ES-I3 (cell line): Measurements from ENCODE around the gene PBX4.
A peak's percentile ranks its signal among the peaks of the same experiment; 100 is the strongest.

Experiments used
- H3K36me3 ChIP-seq: 2 replicates; pipeline ENCODE4 v1.6.1; 2013; ENCODE audit warnings: mild to moderate bottlenecking, low read length, control low read depth, moderate library complexity; ENCODE audit not compliant: insufficient read depth
- H3K4me1 ChIP-seq: 2 replicates; pipeline ENCODE4 v1.6.1; 2013; ENCODE audit warnings: mild to moderate bottlenecking, control low read depth, low read length; ENCODE audit not compliant: insufficient read depth
- H3K9ac ChIP-seq: 2 replicates; pipeline ENCODE4 v1.6.1; 2013; ENCODE audit warnings: low read depth, mild to moderate bottlenecking, low read length, moderate library complexity
- H3K9me3 ChIP-seq: 2 replicates; pipeline ENCODE4 v1.6.1; 2013; ENCODE audit warnings: mild to moderate bottlenecking, low read length, moderate library complexity; ENCODE audit not compliant: control insufficient read depth, insufficient read depth

PBX4 gene

GRCh38 chr19:19637523-19638251 is 19.2 kb upstream of the PBX4 start:
- Histone ChIP-seq H3K36me3 (peaks cover 7% of the 10 kb centered on the region; the same call in 1 of the 2 replicates), H3K4me1 (no peaks in the 10 kb centered on the region; the same call in 1 of the 2 replicates), H3K9me3 (no peaks in the 10 kb centered on the region), H3K9ac (peak overlapping the region; percentile 26; the same call in 1 of the 2 replicates)

DNA sequence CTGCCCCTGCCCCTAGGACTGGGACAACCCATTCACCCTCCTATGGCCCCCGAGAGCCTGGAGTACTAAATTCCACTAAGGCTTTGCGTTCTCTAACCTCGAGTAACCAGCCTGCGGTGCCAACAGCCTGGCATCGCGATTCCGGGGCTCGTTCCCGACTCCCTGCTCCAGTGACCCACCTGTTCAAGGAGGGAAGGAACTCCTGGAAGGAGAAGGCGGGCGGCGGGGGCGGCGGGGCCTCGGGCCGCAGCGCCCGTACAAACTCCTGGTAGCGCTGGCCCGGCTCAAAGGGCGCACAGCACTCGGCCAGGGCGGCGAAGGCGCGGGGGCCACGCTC is 18.7 kb upstream of the PBX4 start:
- no peaks in the 10 kb centered on the region for H3K9me3 ChIP-seq
- H3K9ac ChIP-seq = no peak overlapping the region; the same call in 1 of the 2 replicates
- H3K36me3 ChIP-seq = peaks cover 7% of the 10 kb centered on the region; the same call in 1 of the 2 replicates
- H3K4me1 ChIP-seq = no peaks in the 10 kb centered on the region

- Histone ChIP-seq H3K36me3 (peaks cover 7% of the 10 kb centered on the region; the same call in 1 of the 2 replicates), H3K4me1 (no peaks in the 10 kb centered on the region), H3K9ac (no peak overlapping the region), H3K9me3 (no peaks in the 10 kb centered on the region)
These were observed 18.2 kb upstream of the PBX4 start for GRCh38 chr19:19636573-19637185.

DNA sequence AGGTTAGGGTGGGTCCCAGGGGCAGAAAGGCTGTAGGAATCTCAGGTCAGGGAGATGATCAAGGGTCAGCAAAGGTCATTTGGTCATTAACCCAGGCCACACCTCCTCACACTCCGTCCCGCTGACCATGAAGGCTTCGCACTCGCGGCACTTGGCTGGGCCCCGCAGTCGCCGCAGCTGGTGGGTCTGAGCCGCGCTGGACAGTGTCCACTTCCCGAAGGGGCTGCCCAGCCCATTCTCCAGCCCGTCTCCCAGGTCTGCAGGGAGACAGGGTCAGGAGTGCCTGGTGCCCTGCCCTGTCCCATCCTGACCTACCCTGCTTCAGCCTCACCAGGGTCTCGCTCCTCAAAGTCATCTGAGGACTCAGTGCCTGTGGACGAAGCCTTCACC is 16.8 kb upstream of the PBX4 start:
- Histone ChIP-seq H3K36me3 (peaks cover 7% of the 10 kb centered on the region; the same call in 1 of the 2 replicates), H3K9ac (no peak overlapping the region), H3K9me3 (no peaks in the 10 kb centered on the region), H3K4me1 (no peaks in the 10 kb centered on the region)

DNA sequence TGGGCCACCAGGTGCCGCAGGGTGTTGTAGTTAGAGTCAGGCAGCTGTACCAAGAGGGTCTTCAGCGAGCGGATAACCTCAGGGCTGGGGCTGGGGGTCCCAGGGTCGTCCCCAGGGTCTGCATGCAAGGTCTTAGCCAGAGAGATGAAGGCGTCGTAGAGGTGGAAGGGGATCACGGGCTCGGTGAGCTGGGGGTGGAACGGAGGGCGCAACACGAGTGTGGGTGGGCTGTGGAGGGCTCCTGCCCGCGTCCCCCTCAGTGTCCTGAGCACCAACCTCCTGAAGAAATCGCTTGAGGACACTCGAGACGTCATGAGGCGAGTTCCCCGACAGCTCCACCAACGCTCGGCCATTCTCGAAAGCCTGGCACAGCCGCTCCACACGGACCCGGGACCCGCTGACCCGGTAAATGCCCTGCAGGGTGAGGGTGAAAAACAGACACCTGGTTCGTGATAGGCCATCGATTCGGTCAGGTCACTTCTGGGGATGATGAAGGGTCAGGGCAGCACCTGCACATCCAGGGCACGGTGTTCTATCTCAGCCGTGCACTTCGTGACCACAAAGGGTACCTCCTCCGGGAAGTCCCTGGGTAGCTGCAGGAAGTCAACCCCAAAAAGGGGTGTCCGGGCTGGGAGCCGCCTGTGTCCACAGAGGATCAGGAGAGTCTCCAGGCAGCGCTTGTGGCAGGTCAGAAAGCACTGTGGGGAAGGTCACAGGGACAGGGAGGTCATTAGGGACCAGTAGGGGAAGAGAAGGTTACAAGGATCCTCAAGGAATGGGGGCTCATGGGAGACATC is 16.2 kb upstream of the PBX4 start:
- H3K9me3 ChIP-seq = no peaks in the 10 kb centered on the region
- H3K9ac ChIP-seq = no peak overlapping the region
- no peaks in the 10 kb centered on the region for H3K4me1 ChIP-seq
- peaks cover 7% of the 10 kb centered on the region; the same call in 1 of the 2 replicates for H3K36me3 ChIP-seq

DNA sequence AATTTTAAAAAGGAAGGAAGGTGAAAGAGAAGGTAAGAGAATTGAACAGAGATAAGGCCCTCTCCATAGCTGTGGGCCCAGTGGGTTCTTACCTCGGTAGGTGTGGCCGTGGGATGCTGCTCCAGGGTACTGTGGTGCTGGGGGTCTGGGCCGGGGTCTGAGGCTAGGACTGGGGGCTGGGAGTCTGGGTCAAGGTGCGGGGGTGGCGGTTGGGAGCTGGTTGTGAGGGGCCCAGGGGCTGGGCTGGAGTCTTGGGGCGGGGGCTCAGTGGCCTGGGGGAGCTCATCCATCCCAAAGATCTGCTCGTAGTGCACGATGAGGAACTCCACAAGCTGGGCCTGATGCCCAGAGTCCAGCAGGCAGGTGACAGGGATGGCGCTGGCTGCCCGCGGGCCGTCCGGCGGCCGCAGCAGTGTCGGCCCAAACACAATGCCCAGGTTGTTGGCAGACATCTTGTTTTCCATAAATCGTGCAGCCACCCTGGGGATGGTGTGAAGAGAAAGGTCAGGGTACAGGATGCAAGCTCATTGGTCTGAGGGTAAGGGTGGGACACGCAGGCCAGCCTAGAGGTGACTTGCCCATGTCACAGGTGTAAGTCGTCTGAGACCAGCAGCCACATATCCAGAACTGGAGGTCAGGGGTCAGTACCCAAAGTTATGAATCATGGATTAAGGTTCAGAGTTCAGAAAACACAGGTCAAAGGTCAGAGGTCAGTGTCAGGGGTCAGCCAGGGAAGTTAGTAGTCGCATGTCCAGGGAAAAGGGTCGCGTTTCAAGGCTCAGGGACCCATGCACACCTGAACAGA is 15.4 kb upstream of the PBX4 start:
- no peaks in the 10 kb centered on the region for H3K9me3 ChIP-seq
- peaks cover 7% of the 10 kb centered on the region; the same call in 1 of the 2 replicates for H3K36me3 ChIP-seq
- H3K9ac ChIP-seq = no peak overlapping the region
- H3K4me1 ChIP-seq = no peaks in the 10 kb centered on the region

GRCh38 chr19:19632661-19633060 is 14.2 kb upstream of the PBX4 start:
- H3K9ac ChIP-seq = no peak overlapping the region
- peaks cover 7% of the 10 kb centered on the region; the same call in 1 of the 2 replicates for H3K36me3 ChIP-seq
- H3K4me1 ChIP-seq = no peaks in the 10 kb centered on the region
- H3K9me3 ChIP-seq = no peaks in the 10 kb centered on the region

DNA sequence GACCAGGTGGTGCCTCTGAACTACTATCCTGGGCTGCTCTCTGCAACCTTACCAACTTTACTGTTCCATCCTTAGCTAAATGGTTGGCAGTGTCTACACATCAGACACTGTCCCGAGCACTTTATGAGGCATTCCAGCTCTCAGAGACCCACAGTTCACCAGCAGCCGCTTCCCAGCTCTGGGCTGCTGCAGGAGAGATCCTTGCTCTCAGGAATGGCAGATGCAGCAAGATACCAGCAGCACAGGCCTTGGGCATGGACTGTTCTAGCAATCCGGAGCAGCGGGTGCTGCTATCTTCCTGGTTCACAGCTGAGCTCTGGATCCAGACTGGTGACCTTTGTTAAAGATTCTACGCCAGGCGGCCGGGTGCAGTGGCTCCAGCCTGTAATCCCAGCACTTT is 12.9 kb upstream of the PBX4 start:
- Histone ChIP-seq H3K9ac (no peak overlapping the region), H3K36me3 (peaks cover 7% of the 10 kb centered on the region; the same call in 1 of the 2 replicates), H3K4me1 (peaks cover 5% of the 10 kb centered on the region; the same call in 1 of the 2 replicates), H3K9me3 (no peaks in the 10 kb centered on the region)

GRCh38 chr19:19630426-19630825 is 11.9 kb upstream of the PBX4 start:
- H3K36me3 ChIP-seq = peaks cover 7% of the 10 kb centered on the region; the same call in 1 of the 2 replicates
- no peaks in the 10 kb centered on the region for H3K9me3 ChIP-seq
- H3K9ac ChIP-seq = no peak overlapping the region
- peaks cover 7% of the 10 kb centered on the region; the same call in 1 of the 2 replicates for H3K4me1 ChIP-seq

- Histone ChIP-seq H3K4me1 (peaks cover 7% of the 10 kb centered on the region; the same call in 1 of the 2 replicates), H3K9me3 (no peaks in the 10 kb centered on the region), H3K9ac (no peak overlapping the region), H3K36me3 (peaks cover 7% of the 10 kb centered on the region; the same call in 1 of the 2 replicates)
These were observed 11.6 kb upstream of the PBX4 start for GRCh38 chr19:19630062-19630414.

GRCh38 chr19:19628501-19629134 is 10.1 kb upstream of the PBX4 start:
- H3K9me3 ChIP-seq = no peaks in the 10 kb centered on the region
- no peaks in the 10 kb centered on the region for H3K36me3 ChIP-seq
- peaks cover 7% of the 10 kb centered on the region; the same call in 1 of the 2 replicates for H3K4me1 ChIP-seq
- H3K9ac ChIP-seq = peak overlapping the region; percentile 72

DNA sequence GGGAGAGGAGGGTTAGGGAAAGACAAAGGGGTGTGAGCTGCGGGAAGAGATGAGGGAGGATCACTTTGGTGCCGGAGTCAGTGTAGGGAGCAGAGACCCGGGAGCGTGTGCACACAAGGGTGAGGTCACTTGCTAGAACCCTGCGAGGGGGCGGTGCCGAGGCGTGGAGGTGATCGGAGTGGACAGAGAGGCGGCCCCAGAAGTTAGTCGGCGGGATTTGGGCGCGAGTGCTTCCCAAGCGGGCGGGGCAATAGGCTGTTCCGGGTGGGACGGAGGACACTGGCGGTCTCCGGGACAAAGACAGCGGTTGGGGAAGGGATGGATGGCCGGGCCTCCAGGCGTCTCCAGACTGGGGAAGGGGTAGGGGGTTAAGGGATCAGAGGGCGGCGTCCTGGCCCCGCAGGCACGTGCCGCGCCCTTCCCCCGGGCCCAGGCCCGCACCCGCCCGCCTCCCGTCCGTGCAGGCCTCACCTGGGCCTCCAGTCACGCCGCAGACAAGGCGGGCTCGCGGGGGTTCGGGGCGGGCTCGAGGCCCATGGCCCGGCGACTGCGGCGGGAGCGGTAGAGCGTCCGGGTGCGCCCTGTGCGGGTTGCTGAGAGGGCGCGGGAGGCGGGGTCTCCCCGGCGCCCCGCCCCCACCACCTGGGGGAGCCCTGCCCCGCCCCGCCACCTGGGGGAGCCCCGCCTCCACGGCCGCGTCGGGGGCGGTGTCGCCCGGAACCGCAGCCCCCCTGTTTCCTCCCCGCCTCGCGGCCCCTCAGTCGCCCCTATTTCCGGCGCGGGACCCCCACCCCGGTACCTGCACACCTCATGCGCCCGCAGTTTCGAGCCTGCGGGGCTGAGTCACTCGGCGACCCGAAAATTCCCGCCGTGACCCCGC is 9.4 kb upstream of the PBX4 start, which contains the start of gene LPAR2:
Gene LPAR2, minus strand, starts transcription at position 600 of the 880 bp plus-strand sequence. CDS start 945 bp downstream, outside the sequence.
- peaks cover 7% of the 10 kb centered on the region; the same call in 1 of the 2 replicates for H3K4me1 ChIP-seq
- H3K36me3 ChIP-seq = no peaks in the 10 kb centered on the region
- peak within 1 kb of the TSS; percentile 82 for H3K9ac ChIP-seq
- no peaks in the 10 kb centered on the region for H3K9me3 ChIP-seq
